IPS DF 6.9 (cell line): ENCODE results near the gene SKP1.

Experiments
- DNase-seq: peaks from one replicate; pipeline ENCODE4 v3.0.0-alpha.2; 2013; ENCODE audit warnings: low read depth, low spot score
- H3K27ac ChIP-seq: one replicate; pipeline ENCODE4 v1.5.1; 2013; ENCODE audit warnings: low read length, control low read depth
- H3K27me3 ChIP-seq: 2 replicates; pipeline ENCODE4 v1.6.1; 2013; ENCODE audit warnings: mild to moderate bottlenecking, low read length; ENCODE audit not compliant: control insufficient read depth, insufficient read depth
- H3K36me3 ChIP-seq: 2 replicates; pipeline ENCODE4 v1.6.1; 2013; ENCODE audit warnings: low read length; ENCODE audit not compliant: control insufficient read depth, insufficient read depth
- H3K4me1 ChIP-seq: 2 replicates; pipeline ENCODE4 v1.6.1; 2013; ENCODE audit warnings: low read length; ENCODE audit not compliant: control insufficient read depth, insufficient read depth
- H3K4me3 ChIP-seq: 2 replicates; pipeline ENCODE4 v1.5.1; 2013; ENCODE audit warnings: mild to moderate bottlenecking, low read length
- H3K9me3 ChIP-seq: 2 replicates; pipeline ENCODE4 v1.6.1; 2013; ENCODE audit warnings: low read length, inconsistent platforms; ENCODE audit not compliant: control insufficient read depth, insufficient read depth
- WGBS: extraction: QIAGEN DNeasy Blood & Tissue Kit; methylation state at CpG from one replicate; pipeline ENCODE4 v1.1.7; 2013; ENCODE audit warnings: mixed read lengths, missing lambda C conversion rate; ENCODE audit not compliant: insufficient read length, insufficient coverage; 5-methylcytosine and 5-hydroxymethylcytosine counted together

Gene SKP1

GRCh38 chr5:134116789-134117761, 59.7 kb downstream of the SKP1 start:
- WGBS: no CpG with 5 or more reads among the region's 12 CpGs
- H3K4me3 ChIP-seq: no peak overlapping the region
- H3K4me1 ChIP-seq: no peaks in the 10 kb centered on the region; the same call in 1 of the 2 replicates
- no peaks in the 10 kb centered on the region for H3K9me3 ChIP-seq
- no peak overlapping the region for H3K27ac ChIP-seq
- peaks cover 14% of the 10 kb centered on the region; the same call in 1 of the 2 replicates for H3K27me3 ChIP-seq
- no peak for DNase-seq
- H3K36me3 ChIP-seq: no peaks in the 10 kb centered on the region

GRCh38 chr5:134116286-134116685, 60.5 kb downstream of the SKP1 start:
- no peak for DNase-seq
- no peak overlapping the region for H3K27ac ChIP-seq
- no peak overlapping the region for H3K4me3 ChIP-seq
- peaks cover 18% of the 10 kb centered on the region; the same call in 1 of the 2 replicates for H3K27me3 ChIP-seq
- no CpG with 5 or more reads among the region's 10 CpGs for WGBS
- no peaks in the 10 kb centered on the region for H3K36me3 ChIP-seq
- H3K9me3 ChIP-seq: no peaks in the 10 kb centered on the region
- no peaks in the 10 kb centered on the region; the same call in 1 of the 2 replicates for H3K4me1 ChIP-seq

GRCh38 chr5:134115806-134116175, 61.0 kb downstream of the SKP1 start:
- Histone ChIP-seq H3K9me3 (no peaks in the 10 kb centered on the region), H3K27me3 (peaks cover 18% of the 10 kb centered on the region; the same call in 1 of the 2 replicates), H3K4me3 (no peak overlapping the region; the same call in 1 of the 2 replicates), H3K36me3 (no peaks in the 10 kb centered on the region), H3K27ac (no peak overlapping the region), H3K4me1 (no peaks in the 10 kb centered on the region; the same call in 1 of the 2 replicates)
- WGBS: no CpG with 5 or more reads among the region's 13 CpGs
- DNase-seq: no peak

- DNase-seq: peak; percentile 39
- no CpG with 5 or more reads among the region's 110 CpGs for WGBS
- no peak overlapping the region for H3K27ac ChIP-seq
Measured at GRCh38 chr5:134114886-134115805, 61.6 kb downstream of the SKP1 start.

GRCh38 chr5:134113902-134114875, 62.6 kb downstream of the SKP1 start, which contains the start of gene TCF7:
TCF7 (plus strand) TSS chr5:134114681; CDS start chr5:134114907, 226 bp downstream.
- Histone ChIP-seq H3K9me3 (no peaks in the 10 kb centered on the region), H3K4me1 (no peaks in the 10 kb centered on the region; the same call in 1 of the 2 replicates), H3K4me3 (peak within 1 kb of the TSS; percentile 49), H3K27me3 (peaks cover 18% of the 10 kb centered on the region; the same call in 1 of the 2 replicates), H3K27ac (no peak within 1 kb of the TSS), H3K36me3 (no peaks in the 10 kb centered on the region)
- WGBS: no CpG with 5 or more reads among the region's 90 CpGs
- DNase-seq: peak; percentile 39

More at GRCh38 chr5:134114886-134115805, 61.6 kb downstream of the SKP1 start:
- Histone ChIP-seq H3K4me3 (peak overlapping the region; percentile 49; the same call in 1 of the 2 replicates), H3K27me3 (peaks cover 18% of the 10 kb centered on the region; the same call in 1 of the 2 replicates), H3K9me3 (no peaks in the 10 kb centered on the region), H3K36me3 (no peaks in the 10 kb centered on the region), H3K4me1 (no peaks in the 10 kb centered on the region; the same call in 1 of the 2 replicates)

- Histone ChIP-seq H3K9me3 (no peaks in the 10 kb centered on the region), H3K4me3 (peak overlapping the region; percentile 48; the same call in 1 of the 2 replicates), H3K27me3 (peaks cover 18% of the 10 kb centered on the region; the same call in 1 of the 2 replicates), H3K27ac (no peak overlapping the region), H3K36me3 (no peaks in the 10 kb centered on the region), H3K4me1 (no peaks in the 10 kb centered on the region; the same call in 1 of the 2 replicates)
- DNase-seq: no peak
- no CpG with 5 or more reads among the region's 30 CpGs for WGBS
Measured at GRCh38 chr5:134113363-134113889, 63.3 kb downstream of the SKP1 start.

- peaks cover 18% of the 10 kb centered on the region; the same call in 1 of the 2 replicates for H3K27me3 ChIP-seq
- no peak for DNase-seq
- H3K4me3 ChIP-seq: no peak overlapping the region
- H3K4me1 ChIP-seq: no peaks in the 10 kb centered on the region; the same call in 1 of the 2 replicates
- no CpG with 5 or more reads among the region's 18 CpGs for WGBS
- no peak overlapping the region for H3K27ac ChIP-seq
- no peaks in the 10 kb centered on the region for H3K36me3 ChIP-seq
- no peaks in the 10 kb centered on the region for H3K9me3 ChIP-seq
Measured at GRCh38 chr5:134112726-134113362, 63.9 kb downstream of the SKP1 start.

- H3K9me3 ChIP-seq: no peaks in the 10 kb centered on the region
- no peaks in the 10 kb centered on the region; the same call in 1 of the 2 replicates for H3K4me1 ChIP-seq
- no peaks in the 10 kb centered on the region for H3K36me3 ChIP-seq
- H3K27me3 ChIP-seq: peaks cover 18% of the 10 kb centered on the region; the same call in 1 of the 2 replicates
- no CpG with 5 or more reads among the region's 6 CpGs for WGBS
- H3K27ac ChIP-seq: no peak overlapping the region
- H3K4me3 ChIP-seq: no peak overlapping the region
- no peak for DNase-seq
Measured at GRCh38 chr5:134111741-134112647, 64.8 kb downstream of the SKP1 start.
